Measurements from ENCODE around the gene MAGI1. TPM values are rescaled to one million over a fixed set of nuclear protein-coding genes. Genes with fewer than 3 reads are reported as not detected.
"Not testable (repeated sequence)": the region's sequence is repeated elsewhere in the genome, so short reads cannot be mapped to it uniquely, and the experiment has no call there.

The MAGI1 gene
- polyA plus RNA-seq, 3 donors = 29.7 to 33.5 (median 30.7) TPM

GRCh38 chr3:65897766-65898165, 141.0 kb downstream of the MAGI1 start:
- no peak for DNase-seq (ENCODE audit: extremely low read depth in 1 of 11, low read depth in 9 of 11, low spot score in 4 of 11)

DNA sequence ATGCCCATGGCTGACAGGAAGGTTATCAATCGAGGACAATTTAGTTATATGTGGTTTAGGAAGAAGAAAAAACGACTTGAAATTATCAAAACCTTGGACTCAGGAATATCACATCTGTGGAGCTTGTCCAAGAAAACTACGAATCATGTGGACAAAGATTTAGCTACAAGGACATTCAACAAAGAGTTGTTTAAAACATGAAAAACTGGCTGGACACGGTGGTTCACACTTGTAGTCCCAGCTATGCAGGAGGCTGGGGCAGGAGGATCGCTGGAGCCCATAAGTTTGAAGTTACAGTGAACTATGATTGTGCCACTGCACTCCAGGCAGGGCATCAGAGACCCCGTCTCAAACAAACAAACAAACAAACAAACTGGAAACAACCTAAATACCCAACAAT, 142.4 kb downstream of the MAGI1 start:
- no peak for DNase-seq (ENCODE audit: extremely low read depth in 1 of 11, low read depth in 9 of 11, low spot score in 4 of 11)

GRCh38 chr3:65894679-65895453, 143.9 kb downstream of the MAGI1 start:
- no peak for DNase-seq (ENCODE audit: extremely low read depth in 1 of 11, low read depth in 9 of 11, low spot score in 4 of 11)

GRCh38 chr3:65894126-65894525, 144.6 kb downstream of the MAGI1 start:
- no peak for DNase-seq (ENCODE audit: extremely low read depth in 1 of 11, low read depth in 9 of 11, low spot score in 4 of 11)

- no peak for DNase-seq (ENCODE audit: extremely low read depth in 1 of 11, low read depth in 9 of 11, low spot score in 4 of 11)
Observed at GRCh38 chr3:65893631-65894030, 145.1 kb downstream of the MAGI1 start.

DNA sequence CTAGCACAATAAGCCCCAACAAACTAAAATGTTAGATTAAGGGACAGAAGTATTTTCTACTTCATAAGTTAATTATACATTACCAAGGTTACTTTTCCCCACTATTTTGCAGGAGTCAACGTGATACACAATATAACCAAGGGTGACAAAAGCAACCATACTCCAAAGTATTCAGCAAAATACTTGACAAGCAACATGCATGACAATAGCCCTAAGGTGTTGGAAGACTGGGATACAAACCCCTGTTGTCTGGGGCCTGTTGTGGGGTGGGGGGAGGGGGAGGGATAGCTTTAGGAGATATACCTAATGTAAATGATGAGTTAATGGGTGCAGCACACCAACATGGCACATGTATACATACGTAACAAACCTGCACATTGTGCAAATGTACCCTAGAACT, 147.2 kb downstream of the MAGI1 start:
- not testable (repeated sequence) for DNase-seq (ENCODE audit: extremely low read depth in 1 of 11, low read depth in 9 of 11, low spot score in 4 of 11)

GRCh38 chr3:65890328-65890727, 148.4 kb downstream of the MAGI1 start:
- DNase-seq (ENCODE audit: extremely low read depth in 1 of 11, low read depth in 9 of 11, low spot score in 4 of 11) = no peak

GRCh38 chr3:65889707-65890099, 149.0 kb downstream of the MAGI1 start:
- no peak for DNase-seq (ENCODE audit: extremely low read depth in 1 of 11, low read depth in 9 of 11, low spot score in 4 of 11)

GRCh38 chr3:65888980-65889706, 149.6 kb downstream of the MAGI1 start:
- no peak for DNase-seq (ENCODE audit: extremely low read depth in 1 of 11, low read depth in 9 of 11, low spot score in 4 of 11)

- DNase-seq (ENCODE audit: extremely low read depth in 1 of 11, low read depth in 9 of 11, low spot score in 4 of 11) = no peak
Observed at GRCh38 chr3:65888196-65888595, 150.5 kb downstream of the MAGI1 start.

DNA sequence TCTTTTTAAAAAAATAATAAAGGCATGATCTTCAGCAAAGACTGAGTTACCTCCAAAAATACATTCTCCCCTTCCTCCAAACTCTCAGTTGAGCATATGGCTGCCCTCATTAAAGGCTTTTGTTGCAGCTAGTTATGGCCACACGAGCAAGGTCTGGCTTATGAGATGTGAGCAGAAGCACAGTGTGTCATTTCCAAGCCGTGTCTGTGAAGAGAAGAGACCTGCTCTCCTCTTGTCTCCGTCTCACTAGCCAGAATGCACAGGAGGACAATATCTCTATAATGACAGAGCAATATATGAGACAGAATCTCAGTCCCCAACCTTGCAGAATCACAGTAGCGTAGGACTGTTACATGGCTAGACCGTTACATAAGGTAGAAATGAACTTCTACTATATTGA, 152.3 kb downstream of the MAGI1 start:
- DNase-seq (ENCODE audit: extremely low read depth in 1 of 11, low read depth in 9 of 11, low spot score in 4 of 11) = no peak

DNA sequence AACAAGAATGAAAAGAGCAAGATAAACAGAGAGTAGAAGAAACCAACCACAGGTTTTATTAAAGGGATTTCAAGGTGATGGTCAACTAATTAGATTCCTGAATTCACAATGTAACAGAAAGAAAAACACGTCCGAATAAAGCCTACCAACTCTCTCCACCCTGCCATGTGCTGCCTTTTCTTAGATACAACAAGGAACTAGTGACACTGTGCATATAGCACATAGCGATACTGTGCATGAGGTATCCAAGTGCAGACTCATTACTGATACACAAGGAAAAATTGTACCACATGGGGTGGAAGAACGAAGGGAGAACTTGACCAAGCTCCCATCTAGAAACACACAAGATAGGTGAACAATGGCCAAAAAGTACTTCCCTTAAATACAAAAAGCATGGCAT, 154.6 kb downstream of the MAGI1 start:
- no peak for DNase-seq (ENCODE audit: extremely low read depth in 1 of 11, low read depth in 9 of 11, low spot score in 4 of 11)

DNA sequence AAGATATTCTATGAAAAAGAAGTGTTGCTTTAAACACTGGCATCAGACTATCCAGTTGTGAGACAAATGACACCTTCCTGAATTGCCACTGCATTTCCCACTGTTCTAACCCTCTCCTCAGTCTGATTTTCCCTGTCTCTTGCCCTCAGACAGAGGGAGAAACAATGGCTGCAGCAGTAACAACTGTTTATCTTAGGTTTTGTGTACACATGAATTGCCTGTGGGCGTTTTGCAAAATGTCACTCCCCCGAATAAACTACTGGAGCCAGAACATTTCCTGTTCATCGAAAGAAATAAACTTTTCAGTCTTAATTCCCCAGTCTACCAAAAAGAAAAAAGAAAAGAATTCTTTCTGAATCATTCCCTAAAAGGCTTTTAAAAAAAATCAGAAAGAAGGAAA, 155.1 kb downstream of the MAGI1 start:
- DNase-seq (ENCODE audit: extremely low read depth in 1 of 11, low read depth in 9 of 11, low spot score in 4 of 11) = peak in 3 of 11 donors; percentile 31 to 53 (median 33)

- DNase-seq (ENCODE audit: extremely low read depth in 1 of 11, low read depth in 9 of 11, low spot score in 4 of 11) = no peak
Observed at GRCh38 chr3:65880350-65880749, 158.4 kb downstream of the MAGI1 start.

DNA sequence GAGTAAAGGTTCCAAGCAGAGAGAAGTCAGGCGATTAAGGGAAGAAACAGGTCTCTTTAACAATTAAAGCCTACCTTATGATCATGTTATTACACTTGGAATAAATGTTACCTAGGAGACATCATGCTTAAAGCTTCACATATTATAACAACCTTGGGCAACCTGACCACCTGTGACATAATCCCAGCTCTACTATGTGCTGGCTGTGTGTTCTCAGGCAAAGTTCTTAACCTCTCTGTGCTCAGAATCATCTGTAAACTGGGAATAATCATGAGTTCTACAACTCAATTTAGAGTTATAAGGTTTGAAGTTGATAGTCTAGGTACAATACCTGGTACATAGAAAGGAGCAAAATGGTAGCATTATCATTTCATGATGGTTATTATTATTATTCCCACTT, 159.3 kb downstream of the MAGI1 start:
- no peak for DNase-seq (ENCODE audit: extremely low read depth in 1 of 11, low read depth in 9 of 11, low spot score in 4 of 11)

GRCh38 chr3:65878831-65879230, 159.9 kb downstream of the MAGI1 start:
- DNase-seq (ENCODE audit: extremely low read depth in 1 of 11, low read depth in 9 of 11, low spot score in 4 of 11) = no peak

GRCh38 chr3:65877160-65877559, 161.6 kb downstream of the MAGI1 start:
- DNase-seq (ENCODE audit: extremely low read depth in 1 of 11, low read depth in 9 of 11, low spot score in 4 of 11) = no peak

GRCh38 chr3:65876028-65876420, 162.7 kb downstream of the MAGI1 start:
- DNase-seq (ENCODE audit: extremely low read depth in 1 of 11, low read depth in 9 of 11, low spot score in 4 of 11) = no peak

- DNase-seq (ENCODE audit: extremely low read depth in 1 of 11, low read depth in 9 of 11, low spot score in 4 of 11) = no peak
Observed at GRCh38 chr3:65875393-65876027, 163.2 kb downstream of the MAGI1 start.

DNA sequence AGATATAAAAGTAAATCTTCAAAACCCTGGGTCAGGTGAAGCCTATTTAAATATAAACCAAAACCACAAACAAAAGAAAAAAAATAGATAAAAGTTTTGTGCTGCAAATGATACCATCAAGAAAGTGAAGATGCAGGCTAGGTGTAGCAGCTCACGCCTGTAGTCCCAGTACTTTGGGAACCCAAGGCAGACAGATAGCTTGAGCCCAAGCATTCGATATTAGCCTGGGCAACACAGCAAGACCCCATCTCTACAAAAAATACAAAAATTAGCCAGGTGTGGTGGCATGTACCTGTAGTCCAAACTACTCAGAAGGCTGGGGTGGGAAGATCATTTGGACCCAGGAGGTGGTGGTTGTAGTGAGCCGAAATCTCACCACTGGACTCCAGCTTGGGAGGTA, 164.8 kb downstream of the MAGI1 start:
- no peak for DNase-seq (ENCODE audit: extremely low read depth in 1 of 11, low read depth in 9 of 11, low spot score in 4 of 11)
